ENCODE measurements around the gene SMARCC2. TPM values are rescaled to one million over a fixed set of nuclear protein-coding genes. Genes with fewer than 3 reads are reported as not detected.

The SMARCC2 gene
- total RNA-seq, 6 donors from 2014 or later: 71.4 to 258 (median 93.9) TPM

DNA sequence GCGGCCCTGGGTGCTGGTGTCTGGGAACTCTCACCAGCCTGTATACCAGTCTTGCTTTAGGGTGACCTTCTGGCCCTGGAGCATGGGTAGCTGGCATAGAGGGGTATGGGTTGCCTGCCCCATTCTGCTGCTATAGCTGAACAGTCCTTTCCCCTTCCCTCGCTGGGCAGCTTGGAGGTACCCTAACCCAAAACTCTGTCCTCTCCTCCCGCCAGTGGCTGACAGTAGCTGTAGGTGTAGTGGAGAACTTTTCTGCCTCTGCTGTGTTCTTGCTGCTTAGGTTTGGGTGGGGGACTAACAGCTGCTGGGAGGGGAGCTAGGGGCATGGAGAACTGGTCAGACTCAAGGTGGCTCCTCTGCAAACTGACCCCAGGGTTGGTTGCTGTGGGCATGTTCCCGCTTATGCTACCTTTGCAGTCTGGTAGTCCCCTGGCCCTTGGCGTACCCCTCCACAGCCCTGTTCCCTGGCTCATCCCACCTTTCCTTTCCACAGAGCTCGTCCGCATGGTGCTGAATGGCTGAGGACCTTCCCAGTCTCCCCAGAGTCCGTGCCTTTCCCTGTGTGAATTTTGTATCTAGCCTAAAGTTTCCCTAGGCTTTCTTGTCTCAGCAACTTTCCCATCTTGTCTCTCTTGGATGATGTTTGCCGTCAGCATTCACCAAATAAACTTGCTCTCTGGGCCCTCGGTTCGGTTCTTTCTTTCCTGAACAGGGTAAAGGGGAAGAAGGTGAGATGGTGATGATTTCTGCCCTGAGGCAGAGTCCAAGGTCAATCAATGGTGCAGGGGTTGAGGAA lies 28.2 kb downstream of the SMARCC2 start:
- Histone ChIP-seq H3K9me3 (no peaks in the 10 kb centered on the region), H3K27ac (peak overlapping the region; percentile 87 to 97 (median 96)), H3K4me3 (peak overlapping the region; percentile 59 to 84 (median 64)), H3K4me1 (peaks cover 32 to 58% (median 40%) of the 10 kb centered on the region in 4 donors), H3K27me3 (no peaks in the 10 kb centered on the region), H3K36me3 (peaks cover 46 to 69% (median 62%) of the 10 kb centered on the region in 4 donors)
- TF ChIP-seq POLR2AphosphoS5 (IDR thresholded peaks at IDR 0.05) (no peak), EP300 (IDR thresholded peaks at IDR 0.05) (no peak), POLR2A (IDR thresholded peaks at IDR 0.05) (no peak)
- TF ChIP-seq, protein P1, sequence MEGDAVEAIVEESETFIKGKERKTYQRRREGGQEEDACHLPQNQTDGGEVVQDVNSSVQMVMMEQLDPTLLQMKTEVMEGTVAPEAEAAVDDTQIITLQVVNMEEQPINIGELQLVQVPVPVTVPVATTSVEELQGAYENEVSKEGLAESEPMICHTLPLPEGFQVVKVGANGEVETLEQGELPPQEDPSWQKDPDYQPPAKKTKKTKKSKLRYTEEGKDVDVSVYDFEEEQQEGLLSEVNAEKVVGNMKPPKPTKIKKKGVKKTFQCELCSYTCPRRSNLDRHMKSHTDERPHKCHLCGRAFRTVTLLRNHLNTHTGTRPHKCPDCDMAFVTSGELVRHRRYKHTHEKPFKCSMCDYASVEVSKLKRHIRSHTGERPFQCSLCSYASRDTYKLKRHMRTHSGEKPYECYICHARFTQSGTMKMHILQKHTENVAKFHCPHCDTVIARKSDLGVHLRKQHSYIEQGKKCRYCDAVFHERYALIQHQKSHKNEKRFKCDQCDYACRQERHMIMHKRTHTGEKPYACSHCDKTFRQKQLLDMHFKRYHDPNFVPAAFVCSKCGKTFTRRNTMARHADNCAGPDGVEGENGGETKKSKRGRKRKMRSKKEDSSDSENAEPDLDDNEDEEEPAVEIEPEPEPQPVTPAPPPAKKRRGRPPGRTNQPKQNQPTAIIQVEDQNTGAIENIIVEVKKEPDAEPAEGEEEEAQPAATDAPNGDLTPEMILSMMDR (IDR thresholded peaks at IDR 0.05): no peak
- 57 to 72% methylated on average over 10 to 11 of the region's 11 CpGs for WGBS, 2 donors
- DNase-seq (no peak), ATAC-seq (ENCODE audit: low FRiP score in 2 of 2) (no peak)

DNA sequence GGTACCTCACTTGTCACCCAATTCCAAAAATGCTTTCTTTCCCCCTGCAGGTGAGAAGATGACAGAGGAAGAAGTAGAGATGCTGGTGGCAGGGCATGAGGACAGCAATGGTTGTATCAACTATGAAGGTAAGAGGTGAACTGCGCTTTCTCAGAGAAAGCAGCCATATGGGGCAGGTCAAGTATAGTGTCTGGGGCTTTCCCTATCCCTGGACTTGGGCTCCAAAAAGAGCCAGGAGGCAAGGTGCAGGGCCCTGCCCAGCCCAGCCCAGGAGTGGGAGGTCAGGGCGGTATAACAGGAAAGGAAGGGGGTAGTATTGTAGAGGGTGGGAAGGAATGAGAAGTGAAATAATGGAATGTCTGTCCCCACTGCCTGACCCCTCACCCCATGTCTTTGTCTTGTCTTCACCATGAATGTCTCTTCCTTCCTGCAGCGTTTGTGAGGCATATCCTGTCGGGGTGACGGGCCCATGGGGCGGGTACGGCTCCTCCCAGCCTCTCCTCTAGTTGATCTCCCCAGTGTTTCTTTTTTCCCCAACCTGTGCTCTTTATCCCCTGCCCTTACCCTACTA lies 29.0 kb downstream of the SMARCC2 start:
- no peak for TF ChIP-seq EP300 (IDR thresholded peaks at IDR 0.05)
- TF ChIP-seq, protein P1 (IDR thresholded peaks at IDR 0.05): no peak
- no peak for TF ChIP-seq POLR2A (IDR thresholded peaks at IDR 0.05)
- peak; percentile 46 to 70 for TF ChIP-seq POLR2AphosphoS5 (IDR thresholded peaks at IDR 0.05)
- 15 to 22% methylated on average over 7 of the region's 7 CpGs for WGBS, 2 donors
- Histone ChIP-seq H3K4me1 (peaks cover 32 to 58% (median 40%) of the 10 kb centered on the region in 4 donors), H3K36me3 (peaks cover 40 to 61% (median 56%) of the 10 kb centered on the region in 4 donors), H3K27ac (peak overlapping the region; percentile 87 to 97 (median 96)), H3K27me3 (no peaks in the 10 kb centered on the region), H3K4me3 (peak overlapping the region; percentile 59 to 84 (median 64)), H3K9me3 (no peaks in the 10 kb centered on the region)
- ATAC-seq (ENCODE audit: low FRiP score in 2 of 2): no peak
- peak; percentile 39 to 47 for DNase-seq

DNA sequence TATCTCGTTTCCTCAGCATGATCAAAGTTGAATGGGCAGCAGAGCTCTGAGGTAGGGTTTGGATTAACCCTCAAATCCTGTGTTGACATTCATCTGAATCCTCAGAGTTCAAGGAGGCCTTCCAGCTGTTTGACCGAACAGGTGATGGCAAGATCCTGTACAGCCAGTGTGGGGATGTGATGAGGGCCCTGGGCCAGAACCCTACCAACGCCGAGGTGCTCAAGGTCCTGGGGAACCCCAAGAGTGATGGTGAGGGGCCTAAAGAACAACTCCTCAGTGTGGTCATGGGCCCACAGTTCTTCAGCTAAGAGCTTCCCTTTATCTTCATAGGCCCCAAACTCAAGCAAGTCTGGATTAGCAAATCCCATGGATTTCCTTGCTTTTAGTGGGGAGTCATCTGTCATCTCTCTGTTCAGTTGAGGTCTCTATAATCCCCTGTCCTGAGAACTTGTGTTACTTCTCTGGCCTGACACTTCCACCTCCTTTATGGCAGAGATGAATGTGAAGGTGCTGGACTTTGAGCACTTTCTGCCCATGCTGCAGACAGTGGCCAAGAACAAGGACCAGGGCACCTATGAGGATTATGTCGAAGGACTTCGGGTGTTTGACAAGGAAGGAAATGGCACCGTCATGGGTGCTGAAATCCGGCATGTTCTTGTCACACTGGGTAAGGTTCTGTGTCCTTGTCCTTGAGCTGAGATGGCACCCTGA lies 29.6 kb downstream of the SMARCC2 start:
- DNase-seq (no peak), ATAC-seq (ENCODE audit: low FRiP score in 2 of 2) (no peak)
- Histone ChIP-seq H3K27me3 (no peaks in the 10 kb centered on the region), H3K9me3 (no peaks in the 10 kb centered on the region), H3K4me1 (peaks cover 32 to 58% (median 40%) of the 10 kb centered on the region in 4 donors), H3K27ac (peak overlapping the region; percentile 87 to 97 (median 96)), H3K4me3 (peak overlapping the region; percentile 59 to 84 (median 64)), H3K36me3 (peaks cover 33 to 55% (median 50%) of the 10 kb centered on the region in 4 donors)
- TF ChIP-seq EP300 (IDR thresholded peaks at IDR 0.05): no peak
- TF ChIP-seq, protein P1 (IDR thresholded peaks at IDR 0.05): no peak
- no peak for TF ChIP-seq POLR2AphosphoS5 (IDR thresholded peaks at IDR 0.05)
- no peak for TF ChIP-seq POLR2A (IDR thresholded peaks at IDR 0.05)
- WGBS, 2 donors: 8 to 21% methylated on average over 4 to 8 of the region's 8 CpGs

DNA sequence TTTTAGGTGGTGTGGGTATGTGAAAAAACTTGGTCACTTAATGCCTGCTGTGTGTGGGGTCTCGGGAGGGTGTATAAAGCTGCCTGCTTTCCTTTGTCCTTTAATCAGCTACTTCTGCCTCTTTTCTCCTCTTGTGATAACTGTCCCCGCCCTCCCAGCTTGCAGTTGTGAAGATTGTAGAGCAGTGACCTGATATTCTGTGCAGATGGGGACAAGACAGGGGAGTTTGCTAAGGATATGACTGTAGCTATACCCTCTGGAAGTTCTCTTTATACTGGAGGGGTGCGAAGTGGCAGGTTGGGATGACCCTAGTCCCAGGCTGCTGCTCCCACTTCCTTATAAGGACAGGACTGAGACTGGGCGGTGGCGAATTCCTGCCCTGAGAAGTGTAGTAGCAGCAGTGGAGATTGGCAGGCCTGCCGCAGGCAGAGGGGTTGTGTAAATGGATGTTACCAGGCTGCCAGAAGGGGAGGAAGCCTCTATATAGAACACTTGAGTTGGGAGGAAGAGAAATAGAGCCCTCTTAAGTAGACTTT lies 30.3 kb downstream of the SMARCC2 start:
- peak in 1 of 2 donors; percentile 96 for DNase-seq
- WGBS, 2 donors: 0% methylated on average over 6 of the region's 6 CpGs
- Histone ChIP-seq H3K27me3 (no peaks in the 10 kb centered on the region), H3K27ac (peak overlapping the region; percentile 87 to 97 (median 96)), H3K4me1 (peaks cover 32 to 58% (median 40%) of the 10 kb centered on the region in 4 donors), H3K9me3 (no peaks in the 10 kb centered on the region), H3K4me3 (peak overlapping the region; percentile 59 to 84 (median 64)), H3K36me3 (peaks cover 33 to 48% (median 44%) of the 10 kb centered on the region in 4 donors)
- peak; percentile 76 to 78 for ATAC-seq (ENCODE audit: low FRiP score in 2 of 2)
- TF ChIP-seq POLR2AphosphoS5 (IDR thresholded peaks at IDR 0.05) (peak; percentile 57 to 72), POLR2A (IDR thresholded peaks at IDR 0.05) (peak in 2 of 4 donors; percentile 14 to 61), EP300 (IDR thresholded peaks at IDR 0.05) (no peak)
- TF ChIP-seq, protein P1 (IDR thresholded peaks at IDR 0.05): no peak
